SK-N-SH treated with all-trans-retinoic acid at 6 μM for 48 hours (cell line): ENCODE measurements around the gene TAOK1.

Source experiments
- ATAC-seq: fragments of 200-7000 bp; cut with Tn5 transposase; 3 replicates; pipeline ENCODE4 v1.9.1; 2020; ENCODE audit warnings: mild to moderate bottlenecking, moderate library complexity
- BACH2 ChIP-seq: fragments of 250-450 bp; sonication (Bioruptor Pico); IDR thresholded peaks from 2 replicates; pipeline ENCODE4 v1.9.0; 2021; ENCODE audit warnings: mild to moderate bottlenecking, borderline replicate concordance
- CSRNP3 ChIP-seq: fragments of 250-450 bp; sonication (Bioruptor Pico); IDR thresholded peaks from 2 replicates; pipeline ENCODE4 v1.5.1; 2021; ENCODE audit warnings: mild to moderate bottlenecking, moderate library complexity
- ESRRG ChIP-seq: fragments of 250-450 bp; sonication (Bioruptor Pico); IDR thresholded peaks from 2 replicates; pipeline ENCODE4 v1.6.1; 2021; ENCODE audit warnings: mild to moderate bottlenecking
- GLIS3 ChIP-seq: fragments of 250-450 bp; sonication (Bioruptor Pico); IDR thresholded peaks from 2 replicates; pipeline ENCODE4 v1.5.0; 2020; ENCODE audit warnings: mild to moderate bottlenecking, moderate library complexity
- ISL1 ChIP-seq: fragments of 250-450 bp; sonication (Bioruptor Pico); IDR thresholded peaks from 2 replicates; pipeline ENCODE4 v2.1.2; 2022; ENCODE audit warnings: mild to moderate bottlenecking, moderate library complexity
- OSR1 ChIP-seq: fragments of 250-450 bp; sonication (Bioruptor Pico); IDR thresholded peaks from 2 replicates; pipeline ENCODE4 v1.8.0; 2022; ENCODE audit warnings: moderate library complexity, mild to moderate bottlenecking, inconsistent platforms
- PATZ1 ChIP-seq: fragments of 250-450 bp; sonication (Bioruptor Pico); IDR thresholded peaks from 2 replicates; pipeline ENCODE4 v1.8.0; 2020; ENCODE audit warnings: mild to moderate bottlenecking, moderate library complexity, borderline replicate concordance
- POU6F1 ChIP-seq: fragments of 250-450 bp; sonication (Bioruptor Pico); IDR thresholded peaks from 2 replicates; pipeline ENCODE4 v1.8.0; 2021; ENCODE audit warnings: low read depth, mild to moderate bottlenecking, moderate library complexity, borderline replicate concordance
- PPARA ChIP-seq: fragments of 250-450 bp; sonication (Bioruptor Pico); IDR thresholded peaks from 2 replicates; pipeline ENCODE4 v1.5.0; 2020; ENCODE audit warnings: mild to moderate bottlenecking, borderline replicate concordance
- RARB ChIP-seq: fragments of 250-450 bp; sonication (Bioruptor Pico); IDR thresholded peaks from 2 replicates; pipeline ENCODE4 v1.8.0; 2021; ENCODE audit warnings: mild to moderate bottlenecking, moderate library complexity
- SNAI2 ChIP-seq: fragments of 250-450 bp; sonication (Bioruptor Pico); IDR thresholded peaks from 2 replicates; pipeline ENCODE4 v1.5.0; 2020; ENCODE audit warnings: mild to moderate bottlenecking, moderate library complexity
- TCF4 ChIP-seq: fragments of 250-450 bp; sonication (Bioruptor Pico); IDR thresholded peaks from 2 replicates; pipeline ENCODE4 v1.8.0; 2021; ENCODE audit warnings: mild to moderate bottlenecking, moderate library complexity, borderline replicate concordance
- TOX ChIP-seq: fragments of 250-450 bp; sonication (Bioruptor Pico); IDR thresholded peaks from 2 replicates; pipeline ENCODE4 v1.8.0; 2021; ENCODE audit warnings: mild to moderate bottlenecking, moderate library complexity, borderline replicate concordance
- TSHZ2 ChIP-seq: fragments of 250-450 bp; sonication (Bioruptor Pico); IDR thresholded peaks from 2 replicates; pipeline ENCODE4 v1.5.0; 2020; ENCODE audit warnings: mild to moderate bottlenecking, moderate library complexity
- ZC3H10 ChIP-seq: fragments of 250-450 bp; sonication (Bioruptor Pico); IDR thresholded peaks from 2 replicates; pipeline ENCODE4 v1.5.1; 2021; ENCODE audit warnings: mild to moderate bottlenecking, moderate library complexity
- ZFP30 ChIP-seq: fragments of 450-650 bp; formaldehyde crosslinking; IDR thresholded peaks from 2 replicates; pipeline ENCODE4 v1.5.0; 2022; ENCODE audit warnings: mild to moderate bottlenecking, moderate library complexity
- ZNF565 ChIP-seq: fragments of 450-650 bp; formaldehyde crosslinking; conservative IDR thresholded peaks from 2 replicates; pipeline ENCODE4 v1.5.0; 2020; ENCODE audit warnings: low read depth, mild to moderate bottlenecking, moderate library complexity
- ZNF70 ChIP-seq: fragments of 450-650 bp; formaldehyde crosslinking; IDR thresholded peaks from 2 replicates; pipeline ENCODE4 v1.5.0; 2020; ENCODE audit warnings: mild to moderate bottlenecking, moderate library complexity
- ZNF8 ChIP-seq: fragments of 450-650 bp; formaldehyde crosslinking; IDR thresholded peaks from 2 replicates; pipeline ENCODE4 v1.5.0; 2020; ENCODE audit warnings: mild to moderate bottlenecking, moderate library complexity

TAOK1 gene

GRCh38 chr17:29586676-29587469 is 196.7 kb downstream of the TAOK1 start:
- ATAC-seq: no peak
- TF ChIP-seq ZC3H10: no peak
- no peak for TF ChIP-seq PATZ1 (CRISPR knock-in tag)
- TF ChIP-seq ISL1 (CRISPR knock-in tag): no peak
- TF ChIP-seq PPARA (CRISPR knock-in tag): no peak
- no peak for TF ChIP-seq ESRRG (CRISPR knock-in tag)
- no peak for TF ChIP-seq RARB (CRISPR knock-in tag)
- no peak for TF ChIP-seq TCF4 (CRISPR knock-in tag)
- TF ChIP-seq ZNF565: no peak
- TF ChIP-seq GLIS3 (CRISPR knock-in tag): no peak
- no peak for TF ChIP-seq SNAI2 (CRISPR knock-in tag)
- no peak for TF ChIP-seq TSHZ2
- no peak for TF ChIP-seq OSR1
- TF ChIP-seq ZNF8 (CRISPR knock-in tag): no peak
- TF ChIP-seq ZFP30 (CRISPR knock-in tag): no peak
- TF ChIP-seq TOX (CRISPR knock-in tag): no peak
- TF ChIP-seq BACH2 (CRISPR knock-in tag): no peak
- no peak for TF ChIP-seq POU6F1 (CRISPR knock-in tag)
- TF ChIP-seq ZNF70 (CRISPR knock-in tag): no peak

- TF ChIP-seq TOX (CRISPR knock-in tag): no peak
- no peak for TF ChIP-seq ESRRG (CRISPR knock-in tag)
- TF ChIP-seq SNAI2 (CRISPR knock-in tag): no peak
- TF ChIP-seq RARB (CRISPR knock-in tag): no peak
- TF ChIP-seq ZFP30 (CRISPR knock-in tag): no peak
- TF ChIP-seq ZNF8 (CRISPR knock-in tag): no peak
- TF ChIP-seq CSRNP3 (CRISPR knock-in tag): no peak
- no peak for ATAC-seq
These were observed 197.4 kb downstream of the TAOK1 start for GRCh38 chr17:29587591-29587990.

- no peak for TF ChIP-seq ZNF565
- no peak for TF ChIP-seq PATZ1 (CRISPR knock-in tag)
- no peak for TF ChIP-seq TSHZ2
- TF ChIP-seq TCF4 (CRISPR knock-in tag): no peak
- TF ChIP-seq ZNF70 (CRISPR knock-in tag): peak; percentile 96
- TF ChIP-seq ZFP30 (CRISPR knock-in tag): no peak
- TF ChIP-seq GLIS3 (CRISPR knock-in tag): no peak
- no peak for ATAC-seq
These were observed 197.9 kb downstream of the TAOK1 start for GRCh38 chr17:29588017-29588561.
